Occipital lobe (tissue), 3 donors: ENCODE results near the gene ELK3. TPM values are rescaled to one million over a fixed set of nuclear protein-coding genes. Genes with fewer than 3 reads are reported as not detected.
"Not testable (repeated sequence)": the region's sequence is repeated elsewhere in the genome, so short reads cannot be mapped to it uniquely, and the experiment has no call there.

Experiments
- DNase-seq: peaks from one replicate; lab custom pipeline; 2025; lab: John Stamatoyannopoulos, UW
- small RNA-seq: library from RNA; depleted of rRNA; stranded (forward); fragments of <200 nt; gene quantifications from one replicate; pipeline ENCODE3, GENCODE V24; 2014
- total RNA-seq: library from RNA; depleted of rRNA; stranded (reverse); fragments of >200 nt; gene quantifications from one replicate; pipeline ENCODE4 v1.2.3, GENCODE V29; 2014

The ELK3 gene
- total RNA-seq, 1 donor from 2014 or later: 1.9 TPM

- no peak for DNase-seq
These were observed 109.5 kb downstream of the ELK3 start for GRCh38 chr12:96303653-96304052.

- DNase-seq: no peak
These were observed 111.5 kb downstream of the ELK3 start for GRCh38 chr12:96305665-96306064.

- no peak for DNase-seq
These were observed 114.7 kb downstream of the ELK3 start for GRCh38 chr12:96308881-96309280.

GRCh38 chr12:96310067-96310466, 115.9 kb downstream of the ELK3 start:
- DNase-seq: no peak

- no peak for DNase-seq
These were observed 117.0 kb downstream of the ELK3 start for GRCh38 chr12:96311191-96311590.

GRCh38 chr12:96313606-96314005, 119.4 kb downstream of the ELK3 start:
- DNase-seq: no peak

GRCh38 chr12:96314723-96315122, 120.5 kb downstream of the ELK3 start:
- no peak for DNase-seq

- DNase-seq: not testable (repeated sequence)
These were observed 121.7 kb downstream of the ELK3 start for GRCh38 chr12:96315741-96316481.

GRCh38 chr12:96317801-96318200, 123.6 kb downstream of the ELK3 start:
- not testable (repeated sequence) for DNase-seq

Small RNA genes within 50 kb of the gene (small RNA-seq; reads per million reads assigned to genes)
- not detected for gene RNU4-24P

Other genes starting within 250 kb of the ELK3 start
- gene HAL, start 198.0 kb upstream of the ELK3 start, total RNA-seq: 2.2 TPM
- gene LTA4H, start 158.8 kb upstream of the ELK3 start, total RNA-seq: 38.5 TPM
- gene CDK17, start 206.1 kb downstream of the ELK3 start, total RNA-seq: 107 TPM